ENCODE data around the gene SRD5A1. TPM values are rescaled to one million over a fixed set of nuclear protein-coding genes. Genes with fewer than 3 reads are reported as not detected.
A peak's percentile ranks its signal among the peaks of the same experiment; 100 is the strongest.

SRD5A1 gene
- total RNA-seq, 2 experiments from 2014 or later = 16.7 to 32.5 TPM

DNA sequence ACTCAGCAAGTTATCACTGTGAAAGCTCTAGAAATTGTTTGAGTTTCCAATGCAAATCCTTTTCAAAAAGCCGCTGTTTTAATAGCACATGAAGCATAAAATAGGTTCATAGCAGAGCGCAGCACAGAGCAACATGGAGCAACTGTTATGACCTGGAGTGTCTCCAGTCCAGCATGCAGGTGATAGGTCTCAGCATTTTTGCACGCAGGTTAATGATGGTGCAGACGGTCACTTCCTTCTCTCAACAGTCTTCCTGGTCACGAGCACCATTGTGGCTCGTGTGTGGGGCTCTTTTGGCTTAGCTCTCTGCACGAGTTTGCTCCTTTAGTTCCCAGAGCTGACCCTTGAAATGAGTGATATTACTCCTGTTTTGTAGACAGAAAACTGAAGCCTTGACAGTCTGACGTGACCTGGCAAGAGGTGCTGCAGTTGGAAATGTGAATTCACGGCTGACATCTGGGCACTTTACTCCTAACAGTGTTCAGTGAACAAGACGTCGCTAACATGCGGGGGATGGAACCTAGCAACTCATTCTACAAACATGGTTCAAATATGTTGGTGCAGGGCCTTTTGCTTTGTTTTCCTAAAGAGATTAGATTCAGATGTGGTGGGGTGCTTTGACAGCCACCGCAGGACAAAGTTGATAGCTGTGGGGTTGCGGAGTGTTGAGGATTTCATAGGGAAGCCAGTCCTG lies 90.0 kb downstream of the SRD5A1 start:
- POLR2A ChIA-PET = interaction anchor here (0.6 to 2.1 kb wide), 4 partner anchors 12 to 90 kb away, joined by 3 to 8 read pairs (median 5); partner anchors contain the start of genes NSUN2 and SRD5A1
- Histone ChIP-seq H3K4me1 (ENCODE audit: insufficient read depth, low read length, poor library complexity, severe bottlenecking) (peaks cover 78% of the 10 kb centered on the region), H3K4me3 (ENCODE audit: low read depth, low read length, poor library complexity, severe bottlenecking) (no peak overlapping the region), H3K27ac (ENCODE audit: low read depth, low read length, poor library complexity, severe bottlenecking) (no peak overlapping the region), H3K9me3 (ENCODE audit: low read length) (no peaks in the 10 kb centered on the region), H3K4me2 (ENCODE audit: low read length) (peak overlapping the region; percentile 73), H3K36me3 (ENCODE audit: insufficient read depth, low read length) (peaks cover 46% of the 10 kb centered on the region), H3K79me2 (ENCODE audit: insufficient read depth, low read depth, low read length) (peaks cover 94% of the 10 kb centered on the region), H4K20me1 (ENCODE audit: insufficient read depth, low read length) (peaks cover 53% of the 10 kb centered on the region), H3K9me2 (ENCODE audit: insufficient read depth, low read length) (no peaks in the 10 kb centered on the region), H2AFZ (ENCODE audit: low read length) (no peak overlapping the region)
- no TSS peak for BruUV-seq (replicated peaks)
- no peak for DNase-seq (ENCODE audit: low spot score)
- intact Hi-C loops (cut with micrococcal nuclease; ENCODE audit: unreplicated experiment) = loop anchor here (2.0 to 5.0 kb wide), 3 partner anchors 70 to 1301 kb away; partner anchors contain the start of gene ICE1
- TF ChIP-seq, protein P1, sequence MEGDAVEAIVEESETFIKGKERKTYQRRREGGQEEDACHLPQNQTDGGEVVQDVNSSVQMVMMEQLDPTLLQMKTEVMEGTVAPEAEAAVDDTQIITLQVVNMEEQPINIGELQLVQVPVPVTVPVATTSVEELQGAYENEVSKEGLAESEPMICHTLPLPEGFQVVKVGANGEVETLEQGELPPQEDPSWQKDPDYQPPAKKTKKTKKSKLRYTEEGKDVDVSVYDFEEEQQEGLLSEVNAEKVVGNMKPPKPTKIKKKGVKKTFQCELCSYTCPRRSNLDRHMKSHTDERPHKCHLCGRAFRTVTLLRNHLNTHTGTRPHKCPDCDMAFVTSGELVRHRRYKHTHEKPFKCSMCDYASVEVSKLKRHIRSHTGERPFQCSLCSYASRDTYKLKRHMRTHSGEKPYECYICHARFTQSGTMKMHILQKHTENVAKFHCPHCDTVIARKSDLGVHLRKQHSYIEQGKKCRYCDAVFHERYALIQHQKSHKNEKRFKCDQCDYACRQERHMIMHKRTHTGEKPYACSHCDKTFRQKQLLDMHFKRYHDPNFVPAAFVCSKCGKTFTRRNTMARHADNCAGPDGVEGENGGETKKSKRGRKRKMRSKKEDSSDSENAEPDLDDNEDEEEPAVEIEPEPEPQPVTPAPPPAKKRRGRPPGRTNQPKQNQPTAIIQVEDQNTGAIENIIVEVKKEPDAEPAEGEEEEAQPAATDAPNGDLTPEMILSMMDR (conservative IDR thresholded peaks at IDR 0.05; ENCODE audit: low read length) = no peak
- TF ChIP-seq EZH2phosphoT487 (IDR thresholded peaks at IDR 0.05; ENCODE audit: borderline replicate concordance, low read depth, low read length) = no peak
- CTCF ChIA-PET (ENCODE audit: unreplicated experiment) = no interaction called here

DNA sequence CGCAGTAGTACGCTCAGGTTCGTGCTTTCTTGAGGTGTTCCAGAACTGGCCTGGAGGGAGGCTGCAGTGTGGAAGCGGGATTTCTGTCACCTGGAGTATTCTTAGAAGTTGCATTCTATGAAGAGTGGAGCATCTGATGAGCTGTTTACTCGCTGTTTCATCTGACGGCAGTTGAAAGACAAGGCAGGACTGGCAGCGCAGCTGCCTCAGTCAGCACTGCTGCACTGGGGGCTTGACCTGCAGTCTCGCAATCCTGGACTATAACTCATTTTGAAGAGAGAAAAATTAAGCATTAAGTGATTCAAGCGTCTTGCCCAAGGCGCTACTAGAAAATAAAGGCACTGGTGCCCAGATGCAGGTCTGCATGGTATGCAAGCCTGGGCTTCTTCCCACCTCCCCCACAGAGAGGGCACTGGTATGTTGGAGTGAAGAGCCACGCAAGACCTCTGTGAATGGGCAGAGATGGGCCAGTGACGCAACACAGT lies 90.6 kb downstream of the SRD5A1 start:
- H3K9me3 ChIP-seq (ENCODE audit: low read length) = no peaks in the 10 kb centered on the region
- H3K79me2 ChIP-seq (ENCODE audit: insufficient read depth, low read depth, low read length) = peaks cover 94% of the 10 kb centered on the region
- H3K36me3 ChIP-seq (ENCODE audit: insufficient read depth, low read length) = peaks cover 40% of the 10 kb centered on the region
- TF ChIP-seq, protein P1 (conservative IDR thresholded peaks at IDR 0.05; ENCODE audit: low read length) = no peak
- no peak for TF ChIP-seq EZH2phosphoT487 (IDR thresholded peaks at IDR 0.05; ENCODE audit: borderline replicate concordance, low read depth, low read length)
- H2AFZ ChIP-seq (ENCODE audit: low read length) = no peak overlapping the region
- no peak for DNase-seq (ENCODE audit: low spot score)
- POLR2A ChIA-PET = no interaction called here
- peaks cover 47% of the 10 kb centered on the region for H4K20me1 ChIP-seq (ENCODE audit: insufficient read depth, low read length)
- no peak overlapping the region for H3K4me3 ChIP-seq (ENCODE audit: low read depth, low read length, poor library complexity, severe bottlenecking)
- no TSS peak for BruUV-seq (replicated peaks)
- no peak overlapping the region for H3K27ac ChIP-seq (ENCODE audit: low read depth, low read length, poor library complexity, severe bottlenecking)
- H3K4me2 ChIP-seq (ENCODE audit: low read length) = no peak overlapping the region
- CTCF ChIA-PET (ENCODE audit: unreplicated experiment) = no interaction called here
- no peaks in the 10 kb centered on the region for H3K9me2 ChIP-seq (ENCODE audit: insufficient read depth, low read length)
- intact Hi-C loops (cut with micrococcal nuclease; ENCODE audit: unreplicated experiment) = loop anchor here (2.0 to 5.0 kb wide), 3 partner anchors 71 to 1302 kb away; partner anchors contain the start of gene ICE1
- H3K4me1 ChIP-seq (ENCODE audit: insufficient read depth, low read length, poor library complexity, severe bottlenecking) = peaks cover 79% of the 10 kb centered on the region

Other genes with a start within 250 kb of the SRD5A1 start
- gene UBE2QL1, start 184.6 kb upstream of the SRD5A1 start, total RNA-seq (2014; rRNA removed; shearing (Covaris generic)) = not detected in 2 replicates
- gene UBE2QL1, start 184.6 kb upstream of the SRD5A1 start, total RNA-seq (2022) = not detected in 2 replicates
- gene NSUN2, start 396 bp upstream of the SRD5A1 start, total RNA-seq (2014; rRNA removed; shearing (Covaris generic)) = 88.1 and 88.9 TPM in 2 replicates
- gene NSUN2, start 396 bp upstream of the SRD5A1 start, total RNA-seq (2022) = 122 and 139 TPM in 2 replicates
- 39.0 and 41.1 TPM in 2 replicates for gene TENT4A, start 80.0 kb downstream of the SRD5A1 start, total RNA-seq (2014; rRNA removed; shearing (Covaris generic))
- 46.1 and 53.5 TPM in 2 replicates for gene TENT4A, start 80.0 kb downstream of the SRD5A1 start, total RNA-seq (2022)

All from OCI-LY7 (cell line).